GM12878 (cell line): ENCODE data around the gene SLC19A1. TPM values are rescaled to one million over a fixed set of nuclear protein-coding genes. Genes with fewer than 3 reads are reported as not detected.

Source experiments
- ATAC-seq: fragments of 200-7000 bp; cut with Tn5 transposase; 3 replicates; pipeline ENCODE4 v1.9.1; 2020; ENCODE audit warnings: mild to moderate bottlenecking, moderate library complexity
- BruUV-seq: library from RNA; stranded (reverse); fragments of 400-500 nt; replicated peaks from 2 replicates; lab custom pipeline; 2021; lab: Mats Ljungman, UMichigan
- CTCF ChIA-PET: fragments of 300-600 bp; sonication (Branson Sonifier 250); formaldehyde crosslinking; extraction: SDS; loops from one replicate; lab custom pipeline; 2021; ENCODE audit warnings: inconsistent platforms; lab: Yijun Ruan, JAX
- POLR2A ChIA-PET: fragments of 350-600 bp; formaldehyde crosslinking; extraction: SDS; loops from one replicate; lab custom pipeline; 2021; ENCODE audit warnings: inconsistent platforms; lab: Charles Lee
- RAD21 ChIA-PET: fragments of 300-600 bp; sonication (Branson Sonifier 250); formaldehyde crosslinking; loops from one replicate; lab custom pipeline; 2023; ENCODE audit warnings: antibody characterized with exemption; ENCODE audit not compliant: unreplicated experiment; lab: Charles Lee
- SMC1A ChIA-PET: fragments of 300-600 bp; sonication (Branson Sonifier 250); formaldehyde crosslinking; loops from one replicate; lab custom pipeline; 2023; ENCODE audit not compliant: unreplicated experiment, uncharacterized antibody; lab: Charles Lee
- DNase-seq: peaks from one replicate; pipeline ENCODE4 v3.0.0-alpha.2; 2011; ENCODE audit warnings: low read depth, low spot score
- FAIRE-seq: peaks from 3 replicates; lab custom pipeline; 2011; peaks lifted over from hg19 to GRCh38; lab: Jason Lieb, UNC
- H2AFZ ChIP-seq: 2 replicates; pipeline ENCODE4 v1.6.0; 2011; ENCODE audit warnings: low read depth, low read length, control low read depth; ENCODE audit not compliant: control insufficient read depth
- H3K27ac ChIP-seq: 2 replicates; pipeline ENCODE4 v1.5.1; 2011; ENCODE audit warnings: control low read depth; ENCODE audit not compliant: control insufficient read depth, insufficient read depth
- H3K27me3 ChIP-seq, 2 experiments: replicated peaks in 1 of 2; 2 replicates each; pipeline versions ENCODE4 v1.6.0 to v1.6.1; 2011; ENCODE audit warnings: low read length in 1 of 2; ENCODE audit not compliant: control insufficient read depth in 2 of 2, insufficient read depth in 2 of 2
- H3K36me3 ChIP-seq, 2 experiments: 2 replicates each; pipeline ENCODE4 v1.5.1; 2011; ENCODE audit warnings: low read length in 1 of 2; ENCODE audit not compliant: control insufficient read depth in 2 of 2, insufficient read depth in 2 of 2
- H3K4me1 ChIP-seq: 2 replicates; pipeline ENCODE4 v1.6.1; 2011; ENCODE audit warnings: mild to moderate bottlenecking, low read length, moderate library complexity, mixed read lengths; ENCODE audit not compliant: control insufficient read depth, insufficient read depth
- H3K4me2 ChIP-seq: 2 replicates; pipeline ENCODE4 v1.6.0; 2011; ENCODE audit warnings: control low read depth; ENCODE audit not compliant: control insufficient read depth, insufficient read depth
- H3K4me3 ChIP-seq: fragments of 200-600 bp; sonication (generic); 2 replicates; pipeline ENCODE4 v1.5.1; 2016
- H3K79me2 ChIP-seq: 2 replicates; pipeline ENCODE4 v1.6.0; 2011; ENCODE audit warnings: low read length; ENCODE audit not compliant: control insufficient read depth, insufficient read depth
- H3K9ac ChIP-seq: 2 replicates; pipeline ENCODE4 v1.8.0; 2011; ENCODE audit warnings: low read length, control low read depth, mixed read lengths; ENCODE audit not compliant: control insufficient read depth, insufficient read depth
- H3K9me3 ChIP-seq: replicated peaks from 3 replicates; pipeline ENCODE4 v1.5.1; 2011; ENCODE audit warnings: mild to moderate bottlenecking, low read length; ENCODE audit not compliant: control insufficient read depth, insufficient read depth
- H4K20me1 ChIP-seq: 2 replicates; pipeline ENCODE4 v1.6.0; 2011; ENCODE audit not compliant: control insufficient read depth, insufficient read depth
- ASH2L ChIP-seq: fragments of 300-600, 200-600 bp; sonication (generic); IDR thresholded peaks from 2 replicates; pipeline ENCODE4 v1.6.1; 2017; ENCODE audit warnings: low read depth, mild to moderate bottlenecking, borderline replicate concordance
- BMI1 ChIP-seq: fragments of 450-650 bp; IDR thresholded peaks from 2 replicates; pipeline ENCODE4 v1.6.1; 2016; ENCODE audit warnings: mild to moderate bottlenecking, moderate library complexity, borderline replicate concordance
- CBX3 ChIP-seq: fragments of 200-600 bp; sonication (generic); IDR thresholded peaks from 2 replicates; pipeline ENCODE4 v1.6.1; 2016; ENCODE audit warnings: low read depth, borderline replicate concordance
- CREB1 ChIP-seq: IDR thresholded peaks from 2 replicates; pipeline ENCODE4 v1.6.1; 2012; ENCODE audit warnings: low read depth, mild to moderate bottlenecking, inconsistent platforms
- HCFC1 ChIP-seq: fragments of 150-350 bp; IDR thresholded peaks from 2 replicates; pipeline ENCODE4 v1.6.1; 2014; ENCODE audit warnings: low read length
- JUND ChIP-seq: IDR thresholded peaks from 2 replicates; pipeline ENCODE4 v1.6.1; 2012; ENCODE audit warnings: low read depth, mild to moderate bottlenecking, low read length, improper control_type of control experiment, moderate library complexity
- NFYA ChIP-seq: IDR thresholded peaks from 2 replicates; pipeline ENCODE4 v1.6.1; 2011; ENCODE audit warnings: low read depth, mild to moderate bottlenecking, low read length, improper control_type of control experiment, borderline replicate concordance
- PBX3 ChIP-seq: IDR thresholded peaks from 2 replicates; pipeline ENCODE4 v1.6.1; 2011; ENCODE audit warnings: mild to moderate bottlenecking, low read depth, low read length, moderate library complexity; ENCODE audit not compliant: insufficient replicate concordance
- PKNOX1 ChIP-seq: fragments of 450-650 bp; IDR thresholded peaks from 2 replicates; pipeline ENCODE4 v1.6.1; 2016; ENCODE audit warnings: mild to moderate bottlenecking
- PRDM15 ChIP-seq: fragments of 450-650 bp; formaldehyde crosslinking; IDR thresholded peaks from 2 replicates; pipeline ENCODE4 v1.4.0; 2020; ENCODE audit warnings: mild to moderate bottlenecking, moderate library complexity
- SMAD5 ChIP-seq: IDR thresholded peaks from 2 replicates; pipeline ENCODE4 v1.6.1; 2016; ENCODE audit warnings: antibody characterized with exemption, low read depth
- ZNF687 ChIP-seq: fragments of 450-650 bp; IDR thresholded peaks from 2 replicates; pipeline ENCODE4 v1.6.1; 2017; ENCODE audit warnings: mild to moderate bottlenecking, moderate library complexity
- WGBS: methylation state at CpG from one replicate; pipeline ENCODE4 v1.1.6; 2016; ENCODE audit warnings: low lambda C conversion rate; ENCODE audit not compliant: insufficient replicate concordance, insufficient coverage; ENCODE audit errors: missing lambda C conversion rate; 5-methylcytosine and 5-hydroxymethylcytosine counted together
- in situ Hi-C: fragments of 300-500 bp; cut with MboI; formaldehyde crosslinking; loops from 9 replicates; pipeline ENCODE4 v1.14.3; 2018; ENCODE audit warnings: mixed read lengths
- intact Hi-C: fragments of 100-400 bp; cut with micrococcal nuclease; formaldehyde crosslinking; loops from one replicate; pipeline ENCODE4 v1.14.2; 2022; ENCODE audit not compliant: unreplicated experiment
- polyA plus RNA-seq, 11 experiments: library from polyadenylated mRNA; depleted of rRNA in 4 of 11; unstranded in 6 of 11; stranded (reverse) in 5 of 11; fragments of >200 nt; fragmentation: Nextera tagmentation in 4 of 11; fragmentation: Illumina TruSeq in 1 of 11; extraction: Ambion mirVana in 4 of 11; extraction: Trizol in 1 of 11; gene quantifications; 1 replicate in 1 of 11; 2 replicates in 10 of 11; pipeline versions ENCODE4 v1.2.1 to v1.2.3, GENCODE V29; 2011 to 2016; ENCODE audit warnings: inconsistent platforms in 2 of 11, missing spikeins in 2 of 11, low read depth in 1 of 11
- total RNA-seq, 4 experiments: library from RNA; depleted of rRNA in 3 of 4; stranded (reverse); fragments of >200 nt in 3 of 4; fragmentation: Illumina TruSeq in 1 of 4; extraction: Trizol in 1 of 4; gene quantifications; 2 replicates each; pipeline versions ENCODE4 v1.2.1 to v1.2.3, GENCODE V29; 2013 to 2021

SLC19A1 gene
- total and polyA plus RNA-seq, 10 of the 15 experiments (the other 5 are each of a cell fraction or from before 2014, with no cell fraction given) = 0.42 to 49.7 (median 12.2) TPM

- Histone ChIP-seq H3K9ac (no peak overlapping the region), H3K4me1 (no peaks in the 10 kb centered on the region), H3K4me3 (no peak overlapping the region), H3K27ac (no peak overlapping the region), H3K79me2 (no peaks in the 10 kb centered on the region), H3K9me3 (no peaks in the 10 kb centered on the region), H3K4me2 (no peak overlapping the region), H4K20me1 (no peaks in the 10 kb centered on the region), H2AFZ (no peak overlapping the region), H3K36me3 (no peaks in the 10 kb centered on the region), H3K27me3 (no peaks in the 10 kb centered on the region)
- in situ Hi-C loops = no loop called here
- no peak for ATAC-seq
- ChIA-PET POLR2A (no interaction called here), RAD21 (no interaction called here), CTCF (no interaction called here), SMC1A (no interaction called here)
- no TSS peak for BruUV-seq
- intact Hi-C loops = no loop called here
- 60% methylated on average over 18 of the region's 25 CpGs for WGBS
- no peak for DNase-seq
- no peak for FAIRE-seq
- TF ChIP-seq ZNF687 (no peak), BMI1 (no peak), CREB1 (no peak), ASH2L (no peak), PKNOX1 (no peak), NFYA (no peak), PRDM15 (CRISPR knock-in tag) (no peak), HCFC1 (no peak), PBX3 (no peak), CBX3 (no peak), SMAD5 (no peak), JUND (no peak)
Measured at GRCh38 chr21:45485686-45486442, 56.4 kb downstream of the SLC19A1 start.
